Effector CD4-positive, alpha-beta T cell (primary cell): Measurements from ENCODE around the gene STK11.

Experiments used
- DNase-seq: peaks from one replicate; pipeline ENCODE4 v3.0.0-alpha.2; 2020
- total RNA-seq: gene quantifications from one replicate; lab custom pipeline; 2026; lab: John Stamatoyannopoulos, UW

STK11 gene, protein sequence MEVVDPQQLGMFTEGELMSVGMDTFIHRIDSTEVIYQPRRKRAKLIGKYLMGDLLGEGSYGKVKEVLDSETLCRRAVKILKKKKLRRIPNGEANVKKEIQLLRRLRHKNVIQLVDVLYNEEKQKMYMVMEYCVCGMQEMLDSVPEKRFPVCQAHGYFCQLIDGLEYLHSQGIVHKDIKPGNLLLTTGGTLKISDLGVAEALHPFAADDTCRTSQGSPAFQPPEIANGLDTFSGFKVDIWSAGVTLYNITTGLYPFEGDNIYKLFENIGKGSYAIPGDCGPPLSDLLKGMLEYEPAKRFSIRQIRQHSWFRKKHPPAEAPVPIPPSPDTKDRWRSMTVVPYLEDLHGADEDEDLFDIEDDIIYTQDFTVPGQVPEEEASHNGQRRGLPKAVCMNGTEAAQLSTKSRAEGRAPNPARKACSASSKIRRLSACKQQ
- total RNA-seq, result 112 reads per million, percentile 85 among the genes with 10 or more reads in this experiment

DNA sequence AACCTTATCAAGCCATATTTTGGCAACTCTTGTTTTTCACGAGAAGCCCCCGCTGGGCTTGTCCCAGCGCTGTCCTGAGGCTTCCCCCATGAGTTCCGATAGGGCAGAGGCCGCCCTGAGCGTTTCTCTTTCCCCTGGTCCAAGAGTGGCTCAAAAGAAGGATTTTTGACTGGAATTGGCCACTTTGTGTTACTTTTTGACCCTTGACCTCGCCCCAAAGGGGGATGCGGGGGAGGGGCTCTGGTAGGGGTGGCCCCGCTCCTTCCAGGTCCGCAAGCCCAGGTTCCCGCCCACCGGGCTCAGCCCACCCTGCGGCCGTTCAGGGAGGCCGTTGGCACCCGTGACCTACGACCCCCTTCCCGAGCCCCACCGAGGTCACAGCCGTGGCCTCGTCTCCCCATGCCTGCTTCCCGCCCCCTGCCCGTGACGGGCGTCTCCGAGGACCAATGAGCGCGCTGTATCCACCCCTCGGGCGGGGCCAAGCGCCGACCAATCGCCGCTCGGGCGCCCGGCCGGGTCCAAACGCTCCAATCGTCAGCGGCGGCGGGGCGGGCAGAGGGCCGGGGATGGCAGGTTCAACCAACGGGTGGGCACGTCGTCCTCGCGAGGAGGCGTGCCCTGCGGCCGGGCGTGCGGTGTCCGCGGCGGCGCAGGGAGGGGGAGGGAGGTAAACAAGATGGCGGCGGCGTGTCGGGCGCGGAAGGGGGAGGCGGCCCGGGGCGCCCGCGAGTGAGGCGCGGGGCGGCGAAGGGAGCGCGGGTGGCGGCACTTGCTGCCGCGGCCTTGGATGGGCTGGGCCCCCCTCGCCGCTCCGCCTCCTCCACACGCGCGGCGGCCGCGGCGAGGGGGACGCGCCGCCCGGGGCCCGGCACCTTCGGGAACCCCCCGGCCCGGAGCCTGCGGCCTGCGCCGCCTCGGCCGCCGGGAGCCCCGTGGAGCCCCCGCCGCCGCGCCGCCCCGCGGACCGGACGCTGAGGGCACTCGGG is at the start of gene STK11:
Gene STK11, plus strand, starts transcription at position 665 of the 986 bp plus-strand sequence. CDS start 1,136 bp downstream, outside the sequence.
- peak; percentile 99 for DNase-seq

GRCh38 chr19:1156305-1156801 is 49.2 kb upstream of the STK11 start:
- no peak for DNase-seq

DNA sequence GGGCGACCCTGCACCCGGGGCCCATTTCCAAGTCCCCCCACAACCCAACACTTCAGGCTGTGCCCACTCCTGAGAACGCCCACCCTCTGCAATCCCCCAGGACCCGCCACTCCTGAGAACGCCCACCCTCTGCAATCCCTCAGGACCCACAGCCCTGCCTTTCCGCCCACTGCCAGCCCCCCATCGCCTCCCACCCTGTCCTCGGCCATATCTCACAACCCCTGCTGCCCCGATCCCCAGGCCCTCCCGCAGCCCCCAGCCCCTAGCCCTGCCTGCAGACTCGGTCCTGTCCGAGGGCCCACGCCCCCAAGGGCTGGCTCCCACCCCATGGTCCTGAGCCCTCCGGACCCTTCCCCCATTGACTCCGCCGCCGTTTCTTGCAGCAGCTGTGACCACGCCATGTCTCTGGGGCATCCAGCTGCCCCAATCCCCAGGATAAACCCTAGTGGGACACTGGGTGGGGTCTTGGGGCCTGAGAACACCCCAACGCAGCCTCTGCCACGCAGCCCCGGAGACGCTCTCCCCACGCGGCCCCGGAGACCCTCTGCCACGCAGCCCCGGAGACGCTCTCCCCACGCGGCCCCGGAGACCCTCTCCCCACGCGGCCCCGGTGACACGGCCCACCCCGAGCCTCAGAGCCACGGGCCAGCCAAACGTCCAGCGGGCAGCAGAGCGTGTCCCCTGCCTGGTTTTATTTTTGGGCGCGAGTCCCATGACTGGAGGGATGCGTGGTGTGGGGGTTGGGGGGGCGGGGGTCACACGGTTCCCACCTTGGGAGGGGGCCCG is 48.6 kb upstream of the STK11 start:
- no peak for DNase-seq

GRCh38 chr19:1157931-1158884 is 47.4 kb upstream of the STK11 start:
- no peak for DNase-seq

DNA sequence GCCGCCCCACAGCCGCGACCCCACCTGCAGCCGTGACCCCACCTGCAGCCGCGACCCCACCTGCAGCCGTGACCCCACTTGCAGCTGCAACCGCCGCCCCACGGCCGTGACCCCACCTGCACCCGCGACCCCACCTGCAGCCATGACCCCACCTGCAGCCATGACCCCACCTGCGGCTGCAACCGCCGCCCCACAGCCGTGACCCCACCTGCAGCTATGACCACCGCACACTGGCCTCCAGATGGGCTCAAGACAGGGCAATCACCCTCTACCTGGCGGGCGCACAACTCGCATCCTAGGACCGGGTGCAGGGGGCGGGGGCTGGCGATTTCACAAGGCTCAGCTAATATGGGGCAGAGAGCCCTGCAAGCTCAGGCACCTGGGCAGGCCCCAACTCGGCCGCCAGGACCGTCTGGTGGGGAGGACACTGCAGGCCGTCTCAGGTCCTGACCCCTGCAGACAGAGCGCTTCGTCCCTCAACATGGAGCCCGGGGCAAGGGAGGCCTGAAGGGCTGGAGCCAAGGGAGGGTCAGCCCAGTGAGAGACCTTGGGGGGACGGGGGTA is 46.6 kb upstream of the STK11 start:
- no peak for DNase-seq

DNA sequence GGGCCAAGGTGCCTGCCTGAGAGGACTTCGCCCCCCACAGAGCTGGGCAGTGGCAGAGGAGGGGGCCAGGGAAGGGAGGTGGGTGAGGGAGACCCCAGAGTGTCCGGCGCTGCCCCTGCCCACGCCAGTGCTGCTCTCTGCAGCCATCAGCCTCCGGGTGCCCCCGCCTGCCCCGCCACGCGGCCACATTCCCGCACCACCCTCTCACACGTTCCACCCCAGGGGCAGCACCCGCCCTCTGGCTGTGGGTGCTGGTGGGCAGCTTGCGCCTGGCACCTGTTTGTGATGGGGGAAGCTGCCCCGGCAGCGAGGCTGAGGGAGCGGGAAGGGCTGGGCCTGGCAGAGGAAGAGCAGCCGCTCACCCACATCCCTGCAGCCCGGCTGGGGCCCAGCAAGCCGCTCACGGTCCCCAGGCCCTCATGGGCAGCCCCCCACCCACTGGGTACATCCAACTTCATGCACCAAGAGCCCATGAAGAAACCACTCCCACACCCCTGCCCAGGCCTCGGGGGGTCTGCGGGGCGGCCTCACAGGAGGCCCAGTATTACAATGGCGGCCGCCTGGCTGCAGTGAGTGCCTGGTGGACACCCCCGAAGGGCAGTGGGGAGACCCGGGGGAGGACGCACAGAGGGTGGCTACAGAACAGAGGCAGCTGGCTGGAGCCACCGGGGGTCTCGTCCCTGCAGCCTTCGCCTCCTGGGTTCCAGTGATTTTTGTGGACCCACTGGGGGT is 45.5 kb upstream of the STK11 start:
- no peak for DNase-seq

DNA sequence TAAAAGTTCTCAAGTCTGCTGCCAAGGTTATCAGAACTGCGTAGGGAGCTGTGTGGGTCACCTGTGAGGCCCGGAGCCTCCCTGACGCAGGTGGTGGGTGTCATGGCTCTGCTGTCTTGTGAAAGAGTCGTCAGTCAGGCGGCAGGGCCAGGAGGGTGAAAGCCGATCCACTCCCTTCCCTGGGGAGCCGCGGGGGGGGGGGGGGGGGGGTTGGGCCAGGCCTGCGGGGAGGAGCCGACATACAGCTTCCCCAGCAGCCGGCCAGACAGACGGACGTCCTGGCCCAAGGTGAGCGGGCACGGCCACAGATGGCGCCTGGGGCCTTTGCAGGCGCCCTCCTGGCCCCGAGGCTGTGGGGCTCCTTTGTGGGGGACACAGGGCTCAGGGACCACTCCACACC is 43.9 kb upstream of the STK11 start:
- no peak for DNase-seq

- no peak for DNase-seq
Observed at GRCh38 chr19:1162404-1163282, 42.9 kb upstream of the STK11 start.

DNA sequence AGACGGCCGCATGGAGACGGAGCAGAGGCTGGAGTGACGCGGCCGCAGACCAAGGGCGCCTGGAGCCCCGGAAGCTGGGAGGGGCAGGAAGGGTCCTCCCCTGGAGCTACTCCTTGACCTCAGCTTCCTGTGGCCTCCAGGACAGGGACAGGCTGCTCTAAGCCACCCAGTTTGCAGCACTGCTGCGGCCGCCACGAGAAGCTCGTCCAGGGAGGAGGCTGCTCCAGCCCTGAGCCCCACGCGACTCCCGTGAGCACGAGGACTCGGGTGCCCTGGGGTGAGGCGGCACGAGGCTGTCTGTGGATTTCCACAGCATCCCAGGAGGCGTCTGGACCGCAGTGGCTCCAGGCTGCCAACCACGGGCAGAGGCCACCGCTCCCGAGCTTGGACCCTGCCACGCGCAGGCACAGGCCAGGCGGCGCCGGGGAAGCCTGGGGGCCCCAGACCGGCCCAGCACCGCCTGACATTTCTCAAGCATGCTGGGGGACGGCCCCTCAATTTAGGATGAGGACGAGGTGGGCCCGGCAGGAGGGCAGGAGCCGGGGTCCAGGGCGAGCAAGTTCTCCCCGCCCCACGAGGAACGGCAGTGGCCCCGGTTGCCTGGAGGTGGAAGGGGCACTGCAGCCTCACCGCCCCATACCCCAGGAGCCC is 42.2 kb upstream of the STK11 start:
- DNase-seq, result no peak

- DNase-seq, result no peak
Observed at GRCh38 chr19:1163934-1164683, 41.5 kb upstream of the STK11 start.

DNA sequence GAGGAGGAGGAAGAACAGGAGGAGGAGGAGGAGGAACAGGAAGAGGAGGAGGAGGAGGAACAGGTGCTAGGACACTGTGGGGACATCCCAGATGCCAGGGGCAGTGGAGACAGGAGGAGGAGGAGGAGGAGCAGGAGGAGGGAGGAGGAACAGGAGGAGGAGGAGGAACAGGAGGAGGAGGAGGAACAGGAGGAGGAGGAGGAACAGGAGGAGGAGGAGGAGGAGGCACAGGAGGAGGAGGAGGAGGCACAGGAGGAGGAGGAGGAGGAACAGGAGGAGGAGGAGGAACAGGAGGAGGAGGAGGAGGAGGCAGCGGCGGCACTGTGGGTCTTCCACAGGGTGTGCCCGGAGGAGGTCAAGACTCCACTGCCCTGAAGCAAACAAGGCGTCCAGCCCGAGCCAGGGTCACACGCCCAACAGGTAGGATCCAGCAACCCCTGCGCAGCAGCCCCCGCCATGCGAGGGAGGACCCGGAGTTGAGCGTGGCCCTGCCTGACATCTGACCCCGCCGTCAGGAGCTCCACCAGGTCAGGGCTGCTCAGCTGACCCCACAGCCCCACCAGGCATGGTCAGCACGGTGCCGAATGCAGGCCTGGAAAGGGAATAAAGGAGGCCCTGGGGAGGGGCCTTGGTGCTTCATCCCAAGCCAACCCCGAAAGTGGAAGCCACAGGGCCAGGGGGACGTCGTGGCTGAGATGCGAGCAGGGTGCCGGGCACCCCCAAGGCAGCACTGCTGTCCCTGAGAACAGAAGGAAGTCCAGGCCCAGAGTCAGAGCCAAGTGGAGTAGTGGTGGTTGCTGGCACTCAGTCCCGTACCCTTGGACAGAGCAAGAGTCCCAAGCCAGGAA is 40.7 kb upstream of the STK11 start:
- no peak for DNase-seq

DNA sequence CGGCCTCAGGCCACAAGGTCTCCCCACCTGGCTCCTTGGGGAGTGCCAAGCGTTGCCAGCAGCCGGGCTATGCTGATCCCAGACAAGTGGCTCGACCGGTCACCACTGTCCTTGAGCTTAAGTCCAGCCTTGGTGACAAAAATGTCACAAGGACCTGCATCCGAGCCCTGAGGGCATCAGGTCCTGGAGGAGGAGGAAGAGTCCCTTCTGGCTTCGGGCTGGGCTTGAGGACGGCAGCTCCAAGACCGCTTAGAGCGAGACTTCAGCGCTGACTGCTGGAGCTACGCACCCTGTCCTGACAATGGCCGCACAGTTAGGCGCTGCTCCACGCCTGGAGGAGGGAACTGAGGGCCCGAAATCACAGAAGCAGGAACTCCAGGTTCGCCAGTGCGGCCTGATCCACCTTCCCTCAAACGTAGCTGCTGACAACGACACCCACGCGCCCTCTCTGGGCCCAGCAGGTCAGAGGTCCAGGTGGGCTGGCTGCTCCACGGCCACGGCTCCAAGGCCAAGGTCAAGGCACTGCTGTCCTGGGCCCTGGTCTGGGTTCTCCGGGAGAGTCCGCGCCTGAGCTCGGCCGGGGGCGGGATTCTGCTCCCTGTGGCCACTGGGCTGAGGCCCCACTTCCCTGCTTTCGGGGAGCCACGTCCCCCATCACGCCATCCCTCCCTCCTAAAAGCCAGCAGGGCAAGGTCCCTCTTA is 38.6 kb upstream of the STK11 start:
- DNase-seq, result no peak

DNA sequence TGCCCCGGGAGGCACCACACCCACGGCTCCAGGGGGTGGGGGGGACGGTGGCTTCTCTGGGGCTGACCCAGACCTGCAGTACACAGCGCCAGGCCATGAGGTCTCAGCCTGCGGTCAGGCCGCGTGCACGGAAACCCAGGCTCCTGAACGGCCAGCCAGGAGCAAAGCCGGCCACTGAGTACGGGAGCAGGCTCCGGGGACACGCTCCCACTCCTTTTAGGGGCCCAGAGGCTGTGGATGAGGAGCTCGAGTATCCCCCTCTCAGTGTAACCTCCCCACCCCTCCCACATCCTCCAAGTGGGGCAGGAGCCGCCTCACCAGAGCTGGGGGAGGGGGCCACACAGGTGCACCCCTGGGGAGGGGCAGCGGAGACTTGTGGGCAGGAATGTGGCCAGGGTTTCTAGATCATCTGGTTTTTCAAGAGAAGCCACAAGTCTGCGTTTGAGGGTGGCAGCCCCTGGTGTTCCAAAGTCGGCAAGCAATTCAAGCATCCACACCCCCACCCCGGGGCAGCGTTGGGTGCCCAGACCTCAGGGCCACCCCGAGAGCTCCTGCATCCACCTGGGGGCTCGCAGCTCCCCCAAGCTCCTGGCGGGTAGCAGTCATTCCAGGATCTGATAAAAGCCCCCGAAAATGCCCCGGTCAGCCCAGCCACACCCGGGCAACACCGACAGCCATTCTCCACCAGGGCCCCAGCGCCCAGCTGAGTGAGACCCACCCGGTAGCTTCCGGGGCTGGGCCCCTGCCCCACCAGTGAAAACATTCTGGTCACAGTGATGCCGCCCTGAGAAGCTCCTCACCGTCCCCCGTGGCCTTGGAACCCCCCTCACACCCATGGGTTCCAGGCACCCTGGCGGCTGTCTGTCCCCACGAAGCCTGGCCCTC is 37.6 kb upstream of the STK11 start:
- DNase-seq, result no peak

GRCh38 chr19:1168572-1169410 is 36.8 kb upstream of the STK11 start:
- DNase-seq, result no peak
